ENCODE measurements around the gene SSC4D. TPM values are rescaled to one million over a fixed set of nuclear protein-coding genes. Genes with fewer than 3 reads are reported as not detected.
"Not testable (repeated sequence)": the region's sequence is repeated elsewhere in the genome, so short reads cannot be mapped to it uniquely, and the experiment has no call there.

The SSC4D gene
- total RNA-seq, 3 donors from 2014 or later (not counting 1 experiment from before 2014, with no cell fraction given) = 0.40 TPM; not detected in 2

DNA sequence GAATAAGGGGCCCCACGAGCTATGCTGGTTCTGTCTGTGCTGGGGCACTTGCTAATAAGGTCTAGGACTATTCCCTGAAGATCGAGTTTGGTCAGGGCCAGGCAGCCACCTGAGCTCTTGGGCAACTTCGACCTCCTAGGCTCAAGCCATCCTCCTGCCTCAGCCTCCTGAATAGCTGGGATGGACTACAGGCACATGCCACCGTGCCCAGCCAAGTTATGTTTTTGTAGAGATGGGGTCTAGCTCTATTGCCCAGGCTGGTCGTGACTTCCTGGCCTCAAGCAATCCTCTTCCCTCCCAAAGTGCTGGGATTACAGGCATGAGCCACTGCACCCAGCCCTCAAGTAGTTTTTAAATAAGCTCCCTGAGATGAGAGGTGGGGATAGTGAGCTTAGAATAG lies 18.1 kb upstream of the SSC4D start:
- no peak for DNase-seq
- H3K9me3 ChIP-seq (ENCODE audit: control insufficient read depth, insufficient read depth, low read length) = no peaks in the 10 kb centered on the region
- no peaks in the 10 kb centered on the region for H3K27me3 Mint-ChIP-seq (ENCODE audit: low read depth in 2 of 2)

DNA sequence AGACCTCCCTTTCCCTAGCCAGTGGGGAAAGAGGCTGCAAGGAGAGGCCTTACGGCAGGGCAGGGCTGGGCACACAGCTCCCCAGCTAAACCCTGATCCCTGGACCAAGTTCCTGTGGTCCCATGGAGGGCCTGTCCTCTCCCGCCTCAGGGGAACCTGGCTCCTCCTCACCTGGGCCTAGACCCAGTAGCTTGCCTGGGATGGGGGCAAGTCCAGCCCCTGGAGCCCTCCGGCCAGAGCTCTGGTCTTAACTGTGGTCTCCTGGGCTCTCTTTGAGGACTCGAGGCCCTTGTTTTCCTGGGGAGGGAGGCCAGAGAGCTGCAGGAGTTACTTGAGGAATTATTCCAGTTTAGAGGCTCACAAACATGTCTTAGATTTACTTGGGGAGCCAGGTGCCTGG lies 16.7 kb upstream of the SSC4D start:
- Mint-ChIP-seq H3K4me3 (no peak overlapping the region), H3K9me3 (no peaks in the 10 kb centered on the region), H3K27me3 (ENCODE audit: low read depth in 2 of 2) (no peaks in the 10 kb centered on the region), H3K4me1 (peaks cover 0 to 4% of the 10 kb centered on the region in 2 donors), H3K27ac (no peak overlapping the region), H3K36me3 (no peaks in the 10 kb centered on the region)
- H3K4me3 ChIP-seq (ENCODE audit: low read length) = no peak overlapping the region
- DNase-seq (no peak), ATAC-seq (no peak)
- intact Hi-C loops (cut with micrococcal nuclease) = no loop called here
- 95% methylated on average over 4 of the region's 4 CpGs for WGBS (ENCODE audit: insufficient coverage)
- H3K27me3 ChIP-seq (ENCODE audit: control insufficient read depth, insufficient read depth, low read length) = no peaks in the 10 kb centered on the region
- TF ChIP-seq CTCF (IDR thresholded peaks at IDR 0.05) = no peak
- no peaks in the 10 kb centered on the region for H3K36me3 ChIP-seq (ENCODE audit: control insufficient read depth, insufficient read depth, low read length)
- peaks cover 11% of the 10 kb centered on the region for H3K4me1 ChIP-seq (ENCODE audit: control insufficient read depth, insufficient read depth, low read length)
- no peak overlapping the region for H3K27ac ChIP-seq (ENCODE audit: low read length)
- H3K9me3 ChIP-seq (ENCODE audit: control insufficient read depth, insufficient read depth, low read length) = no peaks in the 10 kb centered on the region

More for the DNA sequence above, 18.1 kb upstream of the SSC4D start:
- H3K27ac ChIP-seq (ENCODE audit: low read length) = no peak overlapping the region
- H3K36me3 Mint-ChIP-seq = no peaks in the 10 kb centered on the region
- H3K27ac Mint-ChIP-seq = no peak overlapping the region
- no peak for TF ChIP-seq CTCF (IDR thresholded peaks at IDR 0.05)
- H3K4me3 Mint-ChIP-seq = no peak overlapping the region
- no peak for ATAC-seq
- no peaks in the 10 kb centered on the region for H3K27me3 ChIP-seq (ENCODE audit: control insufficient read depth, insufficient read depth, low read length)
- H3K4me1 ChIP-seq (ENCODE audit: control insufficient read depth, insufficient read depth, low read length) = peaks cover 11% of the 10 kb centered on the region
- no peaks in the 10 kb centered on the region for H3K36me3 ChIP-seq (ENCODE audit: control insufficient read depth, insufficient read depth, low read length)
- intact Hi-C loops (cut with micrococcal nuclease) = no loop called here
- H3K9me3 Mint-ChIP-seq = no peaks in the 10 kb centered on the region
- WGBS (ENCODE audit: insufficient coverage) = 80% methylated on average over 3 of the region's 5 CpGs
- H3K4me3 ChIP-seq (ENCODE audit: low read length) = no peak overlapping the region
- peaks cover 0 to 4% of the 10 kb centered on the region in 2 donors for H3K4me1 Mint-ChIP-seq

- H3K27ac ChIP-seq (ENCODE audit: low read length); H3K27me3 Mint-ChIP-seq (ENCODE audit: low read depth in 2 of 2); H3K27ac Mint-ChIP-seq; intact Hi-C loops (cut with micrococcal nuclease); DNase-seq; H3K9me3 Mint-ChIP-seq; H3K36me3 Mint-ChIP-seq; H3K4me3 Mint-ChIP-seq; H3K4me3 ChIP-seq (ENCODE audit: low read length); H3K36me3 ChIP-seq (ENCODE audit: control insufficient read depth, insufficient read depth, low read length); H3K4me1 Mint-ChIP-seq; H3K27me3 ChIP-seq (ENCODE audit: control insufficient read depth, insufficient read depth, low read length); ATAC-seq; H3K9me3 ChIP-seq (ENCODE audit: control insufficient read depth, insufficient read depth, low read length): not testable (repeated sequence)
- 95% methylated on average over 4 of the region's 4 CpGs for WGBS (ENCODE audit: insufficient coverage)
- peaks cover 11% of the 10 kb centered on the region for H3K4me1 ChIP-seq (ENCODE audit: control insufficient read depth, insufficient read depth, low read length)
These were observed 16.1 kb upstream of the SSC4D start for GRCh38 chr7:76425558-76425957.

GRCh38 chr7:76425156-76425555 lies 15.7 kb upstream of the SSC4D start:
- H3K27me3 ChIP-seq (ENCODE audit: control insufficient read depth, insufficient read depth, low read length) = no peaks in the 10 kb centered on the region
- ATAC-seq (peak in 1 of 3 donors; percentile 32), DNase-seq (no peak)
- peaks cover 2 to 4% of the 10 kb centered on the region in 2 donors for H3K27me3 Mint-ChIP-seq (ENCODE audit: low read depth in 2 of 2)
- no peak overlapping the region for H3K4me3 Mint-ChIP-seq
- no peaks in the 10 kb centered on the region for H3K36me3 ChIP-seq (ENCODE audit: control insufficient read depth, insufficient read depth, low read length)
- H3K27ac ChIP-seq (ENCODE audit: low read length) = no peak overlapping the region
- peaks cover 11% of the 10 kb centered on the region for H3K4me1 ChIP-seq (ENCODE audit: control insufficient read depth, insufficient read depth, low read length)
- no peak overlapping the region for H3K4me3 ChIP-seq (ENCODE audit: low read length)
- TF ChIP-seq CTCF (IDR thresholded peaks at IDR 0.05) = no peak
- 75% methylated on average over 9 of the region's 9 CpGs for WGBS (ENCODE audit: insufficient coverage)
- no peaks in the 10 kb centered on the region for H3K36me3 Mint-ChIP-seq
- peak overlapping the region in 1 of 2 donors; percentile 18 for H3K27ac Mint-ChIP-seq
- no peaks in the 10 kb centered on the region for H3K9me3 Mint-ChIP-seq
- peaks cover 0 to 4% of the 10 kb centered on the region in 2 donors for H3K4me1 Mint-ChIP-seq
- H3K9me3 ChIP-seq (ENCODE audit: control insufficient read depth, insufficient read depth, low read length) = no peaks in the 10 kb centered on the region
- intact Hi-C loops (cut with micrococcal nuclease) = no loop called here

Data from natural killer cell (primary cell).